Right hindlimb (tissue), 1 donor: ENCODE results near the gene EIF4EBP2.

Experiments used
- DNase-seq: peaks from one replicate; pipeline ENCODE4 v3.0.0-alpha.2; 2018

EIF4EBP2 gene

DNA sequence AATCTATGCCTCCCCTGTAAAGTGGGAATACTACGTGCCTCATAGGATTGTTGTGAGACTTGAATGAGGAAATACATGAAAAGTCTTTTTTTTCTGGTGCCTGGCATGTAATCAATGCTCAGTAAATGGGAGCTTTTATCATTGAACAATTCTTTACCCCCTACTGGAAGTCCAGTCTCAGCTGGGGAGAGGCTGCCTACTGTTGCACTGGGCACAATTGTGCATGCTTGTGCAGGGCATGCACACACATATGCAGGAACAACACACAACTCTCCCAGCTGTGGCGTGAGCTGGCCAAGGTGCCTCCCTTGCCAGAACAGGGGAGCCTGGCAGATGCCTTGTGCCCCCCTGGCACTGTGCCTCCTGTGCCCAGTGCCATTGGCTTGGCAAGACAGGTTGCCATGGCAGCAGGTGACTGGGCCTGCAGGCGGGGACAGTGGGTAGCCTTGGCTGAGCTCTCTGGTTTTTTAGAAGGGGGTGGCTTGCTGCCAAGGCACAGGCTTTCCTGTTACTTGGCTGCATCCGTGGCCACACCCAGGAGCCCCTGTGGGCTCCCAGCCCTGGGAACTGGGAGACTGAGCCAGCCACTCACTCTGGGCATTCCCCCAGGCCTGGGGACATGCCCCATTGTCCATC lies 58.5 kb downstream of the EIF4EBP2 start:
- DNase-seq: peak; percentile 86

DNA sequence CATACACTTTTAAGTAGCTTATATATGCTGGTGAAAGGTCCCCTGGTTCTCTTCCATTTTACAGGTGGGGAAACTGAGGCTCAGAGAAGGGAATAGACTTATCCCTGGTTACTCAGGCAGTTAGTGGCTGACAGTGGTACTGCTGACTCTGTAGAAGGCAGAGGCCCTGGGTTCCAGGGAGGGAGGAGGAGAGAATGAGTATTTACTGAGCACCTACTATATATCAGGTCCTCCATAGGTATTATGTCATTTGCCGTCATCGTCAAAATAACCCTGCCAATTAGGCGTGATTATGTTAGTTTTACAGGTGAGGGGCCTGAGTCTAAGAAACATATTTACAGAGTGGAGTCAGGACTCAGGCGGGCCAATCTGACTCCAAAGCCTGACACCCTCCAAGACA lies 61.3 kb downstream of the EIF4EBP2 start:
- no peak for DNase-seq

DNA sequence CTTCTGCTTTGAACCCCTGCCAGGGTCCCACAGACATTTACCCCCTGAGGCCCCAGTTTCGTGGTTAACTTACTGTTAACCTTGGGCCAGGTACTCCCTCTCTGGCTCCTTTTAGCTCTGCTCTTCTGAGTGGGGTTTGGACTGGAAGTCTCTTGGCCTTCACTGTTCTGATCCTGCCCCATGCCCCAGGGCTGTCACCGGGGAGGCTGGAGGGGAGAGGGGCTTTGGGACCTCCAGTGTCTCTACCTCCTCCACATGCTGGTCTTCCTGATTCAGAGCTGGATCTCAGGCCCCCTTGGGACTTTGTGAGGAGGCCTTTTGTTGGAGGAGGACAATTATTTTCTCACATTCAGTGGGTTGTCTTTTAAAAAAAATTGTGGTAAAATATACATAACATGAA lies 61.9 kb downstream of the EIF4EBP2 start:
- DNase-seq: no peak

DNA sequence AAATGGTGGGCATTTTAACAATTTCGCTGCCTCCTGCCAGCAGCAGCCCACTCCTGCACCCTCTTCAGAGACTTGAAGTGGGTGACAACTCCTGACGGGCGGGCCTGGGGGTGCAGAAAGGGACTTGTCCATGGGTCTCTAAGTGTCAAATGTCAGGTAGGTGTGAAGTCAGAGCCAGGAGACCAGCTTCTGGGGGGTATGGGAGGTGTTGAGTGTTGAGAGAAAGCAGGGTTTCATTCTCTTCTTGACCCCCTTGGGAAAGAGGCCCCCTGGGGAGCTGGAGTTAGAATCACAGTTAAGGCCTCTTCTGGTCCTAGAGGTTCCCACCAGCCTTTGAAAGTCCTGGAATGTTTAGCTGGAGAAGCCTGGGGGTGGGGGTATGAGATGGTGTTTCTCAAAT lies 63.0 kb downstream of the EIF4EBP2 start:
- no peak for DNase-seq

DNA sequence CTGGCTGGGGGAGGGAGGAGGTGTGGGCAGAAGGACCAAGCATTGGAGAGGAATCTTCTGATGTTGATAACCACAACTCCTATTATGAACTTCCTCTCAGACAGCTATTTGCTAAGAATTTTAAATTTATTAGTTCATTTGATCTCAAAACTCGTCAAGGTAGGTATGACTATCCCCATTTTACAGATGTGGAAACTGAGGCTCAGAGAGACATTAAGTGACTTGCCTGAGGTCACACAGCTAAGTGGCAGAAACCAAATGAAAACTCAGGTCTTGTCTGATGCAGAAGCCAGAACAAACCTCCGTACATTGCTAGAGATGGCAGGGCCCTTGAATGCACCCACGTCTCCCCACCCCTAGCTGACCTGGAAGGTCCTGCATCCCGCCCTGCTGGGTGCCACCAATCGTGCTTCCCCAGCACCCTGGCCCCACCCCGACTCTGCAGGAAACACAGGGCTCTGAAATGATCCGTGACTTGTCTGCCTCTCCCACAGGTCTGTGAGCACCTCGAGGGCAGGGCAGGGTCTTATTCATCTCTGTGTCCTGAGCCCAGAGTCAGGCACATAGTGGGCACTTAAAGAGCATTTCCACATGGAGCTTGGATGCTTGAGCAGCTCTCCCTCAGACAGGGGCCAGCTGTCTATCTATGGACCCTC lies 69.0 kb downstream of the EIF4EBP2 start:
- no peak for DNase-seq

DNA sequence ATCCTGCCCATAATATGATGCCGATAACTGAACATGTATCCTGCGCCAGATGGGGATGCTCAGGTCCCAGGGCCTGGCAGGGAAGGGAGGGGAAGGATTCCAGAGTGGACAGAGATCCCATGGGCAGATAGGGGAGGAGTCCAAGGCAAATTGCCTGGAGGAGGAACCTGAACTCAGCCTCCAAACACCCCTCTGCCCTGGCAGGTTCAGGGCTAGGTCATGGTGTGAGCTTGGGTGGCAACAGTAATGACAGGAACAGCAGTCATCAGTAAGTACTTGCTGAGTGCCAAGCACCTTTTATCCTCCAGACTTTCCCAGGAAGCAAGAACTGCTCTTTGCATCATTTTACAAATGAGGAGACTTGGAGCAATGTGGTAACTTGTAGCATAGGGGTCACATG lies 70.8 kb downstream of the EIF4EBP2 start:
- DNase-seq: peak; percentile 39

DNA sequence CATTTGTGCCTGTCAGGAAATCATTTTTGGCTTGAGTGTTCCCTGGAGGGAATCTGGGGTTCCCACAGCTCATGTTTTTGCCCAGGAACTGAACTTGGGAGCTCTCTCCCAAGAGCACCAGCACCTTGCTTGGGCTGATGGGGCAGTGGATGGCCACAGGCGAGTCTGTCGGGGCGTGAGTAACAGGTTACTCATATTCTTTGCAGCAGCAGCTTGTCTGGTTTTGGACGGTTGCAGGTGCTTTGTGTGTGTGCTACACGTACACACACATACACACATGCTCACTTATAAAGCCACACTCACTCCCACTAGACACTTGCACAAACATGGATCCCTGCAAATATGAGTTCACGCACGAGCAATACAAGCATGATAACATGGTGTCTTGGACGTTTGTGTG lies 71.7 kb downstream of the EIF4EBP2 start:
- no peak for DNase-seq

DNA sequence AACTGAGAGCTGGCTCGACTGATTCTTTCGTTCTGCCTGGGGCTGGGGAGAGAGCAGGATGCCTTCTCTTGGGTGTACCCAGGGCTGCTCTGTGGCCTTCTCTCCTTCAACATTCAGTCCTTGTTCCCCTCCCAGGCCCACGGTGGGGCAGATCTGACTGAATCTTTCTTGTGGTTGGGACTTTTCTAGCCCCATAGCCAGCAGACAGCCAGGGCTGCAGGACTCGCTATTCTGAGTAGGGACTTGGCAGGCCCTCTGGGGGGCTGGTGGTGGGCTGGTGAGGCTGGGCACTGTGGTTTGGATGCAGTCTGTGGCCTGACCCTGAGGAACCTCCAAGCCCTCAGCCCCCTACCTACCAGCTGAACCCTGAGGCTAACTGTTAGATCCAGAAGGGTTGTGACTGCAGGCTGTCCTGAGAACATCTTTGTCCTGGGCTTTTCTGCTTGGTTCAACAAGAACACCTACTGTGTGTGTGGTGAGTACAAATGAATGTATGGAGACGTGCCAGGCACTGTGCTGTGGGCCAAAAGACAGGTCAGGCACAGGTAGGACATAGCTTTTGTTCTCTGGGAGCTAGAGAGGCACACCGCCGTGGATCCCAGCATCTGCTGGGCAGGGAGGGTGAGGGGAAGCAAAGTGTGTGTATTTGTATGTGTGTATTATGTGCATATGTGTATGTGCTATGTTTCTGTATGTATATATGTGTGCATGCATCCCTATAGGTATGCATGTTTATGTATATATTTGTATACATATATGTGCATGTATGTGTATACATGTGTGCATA lies 72.5 kb downstream of the EIF4EBP2 start:
- no peak for DNase-seq

DNA sequence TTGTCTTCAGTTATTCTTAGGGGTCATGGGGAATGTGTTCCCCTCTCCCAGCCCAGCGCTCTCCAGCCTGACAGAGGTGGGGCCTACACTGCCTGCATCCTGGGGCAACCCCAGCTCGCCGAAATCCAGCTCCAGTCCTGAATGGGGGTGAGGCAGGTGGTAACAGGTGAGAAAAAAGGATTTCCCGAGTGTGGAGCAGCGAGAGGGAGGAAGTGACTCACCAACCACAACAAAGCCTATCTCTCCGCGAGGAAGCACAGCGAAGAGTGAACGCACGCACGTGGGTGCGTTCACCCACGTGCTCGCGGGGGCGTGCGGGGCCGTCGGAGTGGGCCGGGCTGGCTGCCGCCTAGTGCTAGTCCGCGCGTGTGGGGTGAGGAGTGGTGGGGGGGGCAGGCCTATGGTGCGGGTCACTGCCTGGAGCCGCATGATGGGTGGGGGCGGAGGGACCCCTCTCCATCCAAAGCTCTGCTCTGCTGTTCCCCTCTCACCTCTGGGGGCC lies 73.8 kb downstream of the EIF4EBP2 start:
- DNase-seq: peak; percentile 38
